Stomach (tissue), 4 donors: Measurements from ENCODE around the gene SCAF4.

ENCODE experiments used
- EP300 ChIP-seq: sonication (generic); formaldehyde crosslinking; IDR thresholded peaks from one replicate; pipeline ENCODE4 v1.6.1; 2017; ENCODE audit warnings: antibody characterized with exemption
- POLR2A ChIP-seq, 4 donors: fragments of 450-650 bp; IDR thresholded peaks; one replicate each; pipeline ENCODE4 v1.6.1; 2016; ENCODE audit warnings: antibody characterized with exemption in 4 of 4, control low read depth in 2 of 4, mild to moderate bottlenecking in 1 of 4, moderate library complexity in 1 of 4
- POLR2AphosphoS5 ChIP-seq, 3 donors: sonication (generic); formaldehyde crosslinking; IDR thresholded peaks; one replicate each; pipeline ENCODE4 v1.6.1; 2016; ENCODE audit warnings: antibody characterized with exemption in 3 of 3
- TF ChIP-seq, protein P1 (sequence below), 7 experiments: fragments of 450-650 bp in 4 of 7; fragments of 200-600 bp in 3 of 7; sonication (generic) in 3 of 7; IDR thresholded peaks; one replicate each; pipeline ENCODE4 v1.5.1; 2016 to 2019; ENCODE audit warnings: antibody characterized with exemption in 7 of 7, control low read depth in 2 of 7, mild to moderate bottlenecking in 1 of 7

DNA sequence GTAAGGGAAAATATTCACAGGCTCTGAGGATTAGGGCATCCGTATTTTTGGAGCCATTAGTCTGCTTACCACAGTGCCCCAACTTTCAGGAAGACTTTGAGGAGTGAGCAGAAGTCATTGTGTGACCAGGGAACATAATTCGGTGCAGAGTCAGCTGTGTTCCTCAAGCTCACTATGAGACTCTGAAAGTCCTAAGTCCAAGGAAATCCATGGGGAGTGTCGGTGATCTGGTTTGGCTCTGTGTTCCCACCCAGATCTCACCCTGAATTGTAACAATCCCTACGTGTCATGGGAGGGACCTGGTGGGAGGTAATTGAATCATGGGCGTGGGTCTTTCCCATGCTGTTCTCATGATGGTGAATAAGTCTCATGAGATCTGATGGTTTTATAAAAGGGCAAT lies 45.9 kb upstream of the SCAF4 start:
- TF ChIP-seq, protein P1, sequence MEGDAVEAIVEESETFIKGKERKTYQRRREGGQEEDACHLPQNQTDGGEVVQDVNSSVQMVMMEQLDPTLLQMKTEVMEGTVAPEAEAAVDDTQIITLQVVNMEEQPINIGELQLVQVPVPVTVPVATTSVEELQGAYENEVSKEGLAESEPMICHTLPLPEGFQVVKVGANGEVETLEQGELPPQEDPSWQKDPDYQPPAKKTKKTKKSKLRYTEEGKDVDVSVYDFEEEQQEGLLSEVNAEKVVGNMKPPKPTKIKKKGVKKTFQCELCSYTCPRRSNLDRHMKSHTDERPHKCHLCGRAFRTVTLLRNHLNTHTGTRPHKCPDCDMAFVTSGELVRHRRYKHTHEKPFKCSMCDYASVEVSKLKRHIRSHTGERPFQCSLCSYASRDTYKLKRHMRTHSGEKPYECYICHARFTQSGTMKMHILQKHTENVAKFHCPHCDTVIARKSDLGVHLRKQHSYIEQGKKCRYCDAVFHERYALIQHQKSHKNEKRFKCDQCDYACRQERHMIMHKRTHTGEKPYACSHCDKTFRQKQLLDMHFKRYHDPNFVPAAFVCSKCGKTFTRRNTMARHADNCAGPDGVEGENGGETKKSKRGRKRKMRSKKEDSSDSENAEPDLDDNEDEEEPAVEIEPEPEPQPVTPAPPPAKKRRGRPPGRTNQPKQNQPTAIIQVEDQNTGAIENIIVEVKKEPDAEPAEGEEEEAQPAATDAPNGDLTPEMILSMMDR (IDR thresholded peaks at IDR 0.05), result no peak
- TF ChIP-seq POLR2A (IDR thresholded peaks at IDR 0.05) (no peak), POLR2AphosphoS5 (IDR thresholded peaks at IDR 0.05) (no peak), EP300 (no peak)
